Gastrocnemius medialis (tissue), 4 donors: ENCODE data around the gene CCL28.

Experiments used
- CTCF ChIP-seq, 5 experiments: fragments of 450-650 bp in 3 of 5; fragments of 200-600 bp in 2 of 5; sonication (generic) in 2 of 5; IDR thresholded peaks in 4 of 5; conservative IDR thresholded peaks in 1 of 5; 1 replicate in 4 of 5; 2 replicates in 1 of 5; pipeline ENCODE4 v1.5.1; 2016 to 2019; ENCODE audit warnings: antibody characterized with exemption in 5 of 5, mild to moderate bottlenecking in 3 of 5, moderate library complexity in 3 of 5
- POLR2A ChIP-seq, 2 donors: fragments of 450-650 bp; IDR thresholded peaks; one replicate each; pipeline ENCODE4 v1.6.1; 2017; ENCODE audit warnings: antibody characterized with exemption in 2 of 2, mild to moderate bottlenecking in 2 of 2, moderate library complexity in 2 of 2

- TF ChIP-seq CTCF (IDR thresholded peaks at IDR 0.05 in 4 of 5, conservative IDR thresholded peaks at IDR 0.05 in 1 of 5) (no peak), POLR2A (IDR thresholded peaks at IDR 0.05) (no peak)
Observed at GRCh38 chr5:43338862-43339261, 73.3 kb downstream of the CCL28 start.
